Ureter (tissue), 1 donor: ENCODE results near the gene SDHAF1. TPM values are rescaled to one million over a fixed set of nuclear protein-coding genes. Genes with fewer than 3 reads are reported as not detected.
A peak's percentile ranks its signal among the peaks of the same experiment; 100 is the strongest.
"Not testable (repeated sequence)": the region's sequence is repeated elsewhere in the genome, so short reads cannot be mapped to it uniquely, and the experiment has no call there.

ENCODE experiments used
- DNase-seq: peaks from one replicate; pipeline ENCODE4 v3.0.0-alpha.2; 2020; ENCODE audit warnings: low spot score
- total RNA-seq: library from RNA; stranded (reverse); gene quantifications from one replicate; pipeline ENCODE4 v1.2.4, GENCODE V29; 2023
- donor health status: DM: yes; HTN: yes; CAD: no.

SDHAF1 gene, protein sequence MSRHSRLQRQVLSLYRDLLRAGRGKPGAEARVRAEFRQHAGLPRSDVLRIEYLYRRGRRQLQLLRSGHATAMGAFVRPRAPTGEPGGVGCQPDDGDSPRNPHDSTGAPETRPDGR
- 13.8 TPM for total RNA-seq

GRCh38 chr19:35995048-35995993 is at the start of gene SDHAF1:
SDHAF1 (plus strand) TSS chr19:35995188; CDS start chr19:35995275, 87 bp downstream.
- DNase-seq, result peak; percentile 97

DNA sequence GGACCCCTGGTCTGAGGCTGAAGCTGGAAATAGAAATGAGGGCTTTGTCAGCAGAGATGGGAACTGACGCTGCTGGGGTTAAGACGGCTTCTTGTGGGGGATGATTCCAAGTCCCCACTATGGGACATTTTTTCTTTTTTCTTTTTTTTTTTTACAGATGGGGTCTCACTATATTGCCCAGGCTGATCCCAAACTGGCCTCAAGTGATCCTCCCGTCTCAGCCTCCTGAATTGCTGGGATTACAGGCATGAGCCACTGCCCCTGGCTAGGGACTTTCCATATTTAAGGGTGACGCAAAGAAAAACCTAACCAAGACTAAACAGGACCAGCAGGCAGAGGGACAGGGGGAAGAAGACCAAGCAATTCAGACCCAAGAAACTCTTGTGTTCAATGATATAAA is 48.8 kb upstream of the SDHAF1 start:
- DNase-seq, result no peak

- DNase-seq, result no peak
These were observed 45.9 kb upstream of the SDHAF1 start for GRCh38 chr19:35949131-35949530.

- no peak for DNase-seq
These were observed 38.9 kb upstream of the SDHAF1 start for GRCh38 chr19:35955881-35956634.

GRCh38 chr19:35957411-35957810 is 37.6 kb upstream of the SDHAF1 start:
- not testable (repeated sequence) for DNase-seq

DNA sequence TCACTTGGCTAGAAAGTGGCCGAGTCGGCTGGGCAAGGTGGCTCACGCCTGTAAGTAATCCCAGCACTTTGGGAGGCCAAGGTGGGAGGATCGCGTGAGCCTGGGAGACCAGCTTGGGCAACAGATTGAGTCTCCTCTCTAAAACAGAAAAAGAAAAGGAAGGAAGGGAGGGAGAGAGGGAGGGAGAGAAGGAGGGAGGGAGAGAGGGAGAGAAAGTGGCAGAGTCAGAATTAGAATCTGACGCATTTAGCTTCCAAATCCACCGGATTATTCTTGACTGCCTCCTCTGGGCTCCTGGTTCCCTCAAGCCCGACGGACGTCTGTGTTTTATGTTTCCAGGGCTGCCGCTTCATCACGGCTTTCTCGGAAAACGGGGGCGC is 36.3 kb upstream of the SDHAF1 start:
- DNase-seq, result no peak

DNA sequence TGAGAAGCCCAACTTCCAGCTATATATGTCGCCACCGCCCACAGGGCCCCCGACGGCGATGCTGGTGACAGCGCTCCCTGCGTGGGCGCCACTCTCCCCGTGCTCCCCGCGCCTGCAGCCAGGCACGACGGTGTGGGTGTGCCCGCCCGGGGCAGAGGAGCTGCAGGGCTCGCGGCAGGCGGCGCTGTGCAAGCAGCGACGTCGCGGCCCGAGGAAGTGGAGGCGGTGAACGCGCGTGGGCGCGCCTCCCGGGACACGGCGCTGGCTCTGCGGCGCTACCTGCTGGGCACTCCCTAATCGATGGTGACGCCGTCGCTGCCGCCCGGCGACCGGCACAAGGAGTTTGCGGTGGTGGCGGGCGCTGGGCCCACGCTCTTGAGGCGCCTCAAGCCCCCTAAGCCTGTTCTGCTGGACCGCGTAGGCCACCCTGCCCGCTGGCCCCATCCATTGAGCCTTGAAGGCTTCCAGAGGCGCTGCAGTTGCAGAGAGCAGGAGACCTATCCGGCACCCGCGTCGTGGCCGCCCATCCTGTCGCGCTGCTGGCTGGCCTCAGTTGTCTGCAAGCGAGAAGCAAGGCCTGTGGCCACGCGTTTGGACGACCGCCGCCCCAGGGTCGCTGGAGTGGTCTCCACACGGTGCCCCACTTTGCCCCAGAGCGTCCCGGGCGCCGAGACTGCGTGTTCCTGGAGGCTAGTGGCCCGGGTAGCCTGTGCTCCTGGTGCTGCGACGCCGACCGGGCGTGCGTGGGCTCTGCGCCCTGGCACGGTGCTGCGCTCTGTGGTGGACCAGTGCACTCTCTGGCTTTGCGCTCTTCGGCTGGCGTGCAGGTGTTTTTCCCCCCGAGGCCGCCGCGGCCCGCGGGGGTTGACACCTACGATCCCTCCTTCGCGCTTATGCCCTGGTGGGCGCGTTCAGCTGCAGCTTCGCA is 35.7 kb upstream of the SDHAF1 start:
- DNase-seq, result no peak

DNA sequence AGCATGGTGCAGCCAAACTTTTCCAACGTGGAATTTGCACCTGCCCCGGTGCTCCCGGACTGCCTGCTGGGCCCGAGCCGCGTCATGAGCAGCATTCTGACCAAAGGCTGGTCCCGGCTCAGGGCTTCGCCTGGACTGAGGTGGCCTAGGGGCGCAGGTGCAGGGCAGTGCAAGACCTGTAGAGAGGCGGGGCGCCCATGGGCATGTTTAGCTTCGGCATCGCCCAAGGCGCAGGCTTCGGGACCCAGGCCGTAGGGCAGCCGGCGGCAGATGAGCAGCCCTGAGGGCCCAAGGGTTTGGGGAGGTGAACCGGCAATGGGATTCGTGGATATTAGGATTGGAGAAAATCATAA is 35.0 kb upstream of the SDHAF1 start:
- DNase-seq, result no peak

DNA sequence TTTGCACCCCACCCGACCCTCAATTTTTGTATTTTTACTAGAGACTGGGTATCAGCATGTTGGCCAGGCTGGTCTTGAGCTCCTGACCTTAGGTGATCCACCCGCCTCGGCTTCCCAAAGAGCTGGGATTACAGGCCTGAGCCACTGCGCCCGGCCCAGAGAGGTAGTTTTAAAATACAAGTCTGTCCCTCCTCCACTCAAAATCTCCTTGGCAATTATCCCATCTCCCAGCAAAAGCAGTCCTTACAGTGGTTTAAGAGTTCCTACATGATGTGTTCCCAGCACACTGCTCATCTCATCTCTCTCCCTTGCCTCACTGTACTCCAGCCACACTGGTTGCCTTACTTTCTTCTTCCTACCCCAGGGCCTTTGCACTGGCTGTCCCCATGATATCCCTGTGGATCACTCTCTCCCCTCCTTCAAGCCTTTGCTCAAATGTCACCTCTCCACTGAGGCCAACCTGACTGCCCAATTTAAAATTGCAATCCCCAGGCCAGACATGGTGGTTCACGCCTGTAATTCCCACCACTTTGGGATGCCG is 34.5 kb upstream of the SDHAF1 start:
- no peak for DNase-seq

DNA sequence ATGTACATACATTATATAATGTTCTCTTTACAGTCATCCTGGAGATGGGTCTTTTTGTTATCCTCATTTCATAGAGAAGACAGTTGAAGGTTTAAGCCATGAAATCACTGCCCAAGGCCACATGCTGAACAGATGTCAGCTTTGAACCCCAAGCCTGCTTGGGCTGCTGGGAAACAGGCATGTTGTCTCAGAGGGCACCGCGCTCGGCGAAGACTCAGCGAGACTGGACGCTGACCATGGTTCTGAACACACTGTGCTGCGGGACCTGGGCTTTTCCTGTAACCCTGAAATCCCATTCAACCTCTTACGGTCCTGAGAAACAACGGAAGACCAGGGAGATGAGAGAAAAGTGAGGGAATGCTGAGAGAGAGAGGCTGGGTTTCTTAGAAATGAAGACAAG is 31.5 kb upstream of the SDHAF1 start:
- no peak for DNase-seq

GRCh38 chr19:35966771-35967170 is 28.2 kb upstream of the SDHAF1 start:
- DNase-seq, result no peak

DNA sequence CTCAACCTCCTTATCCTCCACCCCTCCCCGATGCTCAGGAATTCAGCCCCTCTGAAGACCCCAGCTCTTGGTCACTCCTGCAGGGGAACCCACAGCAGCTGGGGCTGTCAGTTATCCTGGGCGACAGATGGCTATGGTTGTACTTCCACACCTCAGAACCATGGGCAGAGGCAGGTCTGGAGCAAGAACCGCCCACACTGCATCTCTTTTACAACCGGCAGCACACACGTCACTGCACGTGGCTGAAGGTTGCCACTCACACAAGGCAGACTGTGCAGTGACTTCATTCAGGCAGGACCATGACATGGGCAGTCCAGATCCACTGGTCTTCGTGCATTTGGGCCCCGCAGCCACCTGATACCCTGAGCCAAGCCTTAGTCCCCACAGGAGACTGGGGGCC is 21.5 kb upstream of the SDHAF1 start:
- DNase-seq, result no peak

GRCh38 chr19:35975608-35976214 is 19.3 kb upstream of the SDHAF1 start:
- no peak for DNase-seq

GRCh38 chr19:35977446-35978222 is 17.4 kb upstream of the SDHAF1 start:
- DNase-seq, result no peak

DNA sequence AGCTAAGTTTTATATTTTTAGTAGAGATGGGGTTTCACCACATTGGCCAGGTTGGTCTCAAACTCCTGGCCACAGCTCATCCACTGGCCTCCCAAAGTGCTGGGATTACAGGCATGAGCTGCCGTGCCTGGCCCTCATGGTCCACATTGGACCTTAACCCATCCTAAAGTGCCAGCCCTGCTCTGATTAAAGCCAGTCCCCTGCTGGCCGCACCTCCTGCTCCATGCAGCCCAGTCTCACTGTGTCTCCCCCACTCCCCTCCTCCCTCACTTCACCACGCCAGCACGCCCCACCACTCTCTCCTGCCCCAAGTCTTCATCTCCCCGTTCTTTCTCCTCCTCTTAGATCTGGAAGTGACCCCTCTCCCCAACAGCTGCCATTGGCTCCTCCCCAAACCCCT is 16.7 kb upstream of the SDHAF1 start:
- no peak for DNase-seq

- no peak for DNase-seq
These were observed 16.1 kb upstream of the SDHAF1 start for GRCh38 chr19:35978832-35979365.

DNA sequence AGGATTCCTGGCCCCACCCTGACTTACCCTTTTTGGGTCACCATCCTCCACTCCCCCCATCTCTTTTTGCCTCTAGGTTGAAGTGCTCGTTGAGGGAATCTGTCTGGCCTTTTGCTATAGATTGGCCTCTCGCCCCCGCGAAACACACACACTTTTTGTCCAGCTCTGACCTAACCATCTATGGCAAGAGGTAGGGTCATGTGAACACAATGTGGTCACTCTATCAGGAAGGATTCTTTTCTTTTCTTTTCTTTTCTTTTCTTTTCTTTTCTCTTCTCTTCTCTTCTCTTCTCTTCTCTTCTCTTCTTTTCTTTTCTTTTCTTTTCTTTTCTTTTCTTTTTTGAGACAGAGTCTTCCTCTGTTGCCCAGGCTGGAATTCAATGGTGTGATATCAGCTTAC is 14.0 kb upstream of the SDHAF1 start:
- not testable (repeated sequence) for DNase-seq

DNA sequence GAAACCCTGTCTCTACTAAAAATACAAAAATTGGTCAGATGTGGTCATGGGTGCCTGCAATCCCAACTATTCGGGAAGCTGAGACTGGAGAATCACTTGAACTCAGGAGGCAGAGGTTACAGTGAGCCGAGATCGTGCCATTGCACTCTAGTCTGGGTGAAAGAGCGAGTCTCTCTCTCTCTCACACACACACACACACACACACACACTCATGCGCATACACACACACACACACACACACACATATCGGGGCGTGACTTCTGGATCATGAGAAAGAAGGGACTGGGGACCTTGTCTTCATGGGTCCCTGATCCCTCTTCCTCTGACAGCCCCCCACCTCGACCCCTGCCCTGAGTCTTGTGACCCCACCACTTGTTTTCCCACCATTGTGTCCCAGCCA is 11.8 kb upstream of the SDHAF1 start:
- DNase-seq, result no peak

DNA sequence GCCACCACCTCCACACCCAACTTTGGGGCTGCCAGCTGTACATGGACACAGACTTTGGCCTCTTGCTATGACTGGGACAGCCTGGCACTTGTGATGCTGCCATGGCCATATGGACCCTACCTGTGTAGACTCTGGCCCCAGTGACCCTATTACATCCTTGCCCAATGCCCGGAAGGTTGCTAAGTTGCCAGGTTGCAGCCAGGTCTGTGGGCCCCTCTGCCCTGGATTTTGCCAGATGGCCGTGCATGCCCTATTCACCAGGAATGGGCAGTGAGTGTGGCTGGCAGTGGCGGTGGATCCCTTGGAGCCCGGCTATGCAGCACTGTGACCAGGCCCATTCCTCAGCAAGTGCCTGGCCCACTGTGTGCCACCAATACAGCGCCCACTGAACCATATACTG is 8.9 kb upstream of the SDHAF1 start:
- no peak for DNase-seq
